Measurements from ENCODE around the gene TNS3.
"Not testable (repeated sequence)": the region's sequence is repeated elsewhere in the genome, so short reads cannot be mapped to it uniquely, and the experiment has no call there.

Gene TNS3

GRCh38 chr7:47470567-47471357 is 111.1 kb downstream of the TNS3 start:
- DNase-seq (ENCODE audit: low read depth), result no peak

GRCh38 chr7:47469846-47470245 is 112.1 kb downstream of the TNS3 start:
- not testable (repeated sequence) for DNase-seq (ENCODE audit: low read depth)

GRCh38 chr7:47466832-47467231 is 115.1 kb downstream of the TNS3 start:
- DNase-seq (ENCODE audit: low read depth), result no peak

GRCh38 chr7:47465191-47465590 is 116.7 kb downstream of the TNS3 start:
- no peak for DNase-seq (ENCODE audit: low read depth)

GRCh38 chr7:47464266-47464665 is 117.6 kb downstream of the TNS3 start:
- DNase-seq (ENCODE audit: low read depth), result no peak

- DNase-seq (ENCODE audit: low read depth), result no peak
Measured at GRCh38 chr7:47461746-47462145, 120.2 kb downstream of the TNS3 start.

- DNase-seq (ENCODE audit: low read depth), result no peak
Measured at GRCh38 chr7:47461161-47461560, 120.8 kb downstream of the TNS3 start.

GRCh38 chr7:47460251-47460989 is 121.5 kb downstream of the TNS3 start:
- no peak for DNase-seq (ENCODE audit: low read depth)

GRCh38 chr7:47458486-47458885 is 123.4 kb downstream of the TNS3 start:
- no peak for DNase-seq (ENCODE audit: low read depth)

- DNase-seq (ENCODE audit: low read depth), result no peak
Measured at GRCh38 chr7:47458057-47458456, 123.9 kb downstream of the TNS3 start.

- DNase-seq (ENCODE audit: low read depth), result no peak
Measured at GRCh38 chr7:47456210-47456955, 125.5 kb downstream of the TNS3 start.

- DNase-seq (ENCODE audit: low read depth), result no peak
Measured at GRCh38 chr7:47455872-47456185, 126.1 kb downstream of the TNS3 start.

- DNase-seq (ENCODE audit: low read depth), result no peak
Measured at GRCh38 chr7:47454974-47455871, 126.7 kb downstream of the TNS3 start.

GRCh38 chr7:47454069-47454973 is 127.6 kb downstream of the TNS3 start:
- DNase-seq (ENCODE audit: low read depth), result no peak

GRCh38 chr7:47453093-47454061 is 128.5 kb downstream of the TNS3 start:
- DNase-seq (ENCODE audit: low read depth), result no peak

GRCh38 chr7:47452715-47453092 is 129.2 kb downstream of the TNS3 start:
- DNase-seq (ENCODE audit: low read depth), result no peak

GRCh38 chr7:47452295-47452694 is 129.6 kb downstream of the TNS3 start:
- DNase-seq (ENCODE audit: low read depth), result no peak

- no peak for DNase-seq (ENCODE audit: low read depth)
Measured at GRCh38 chr7:47451851-47452205, 130.1 kb downstream of the TNS3 start.

- no peak for DNase-seq (ENCODE audit: low read depth)
Measured at GRCh38 chr7:47449810-47450590, 131.9 kb downstream of the TNS3 start.
